Measurements from ENCODE around the gene DGCR8.

DNA sequence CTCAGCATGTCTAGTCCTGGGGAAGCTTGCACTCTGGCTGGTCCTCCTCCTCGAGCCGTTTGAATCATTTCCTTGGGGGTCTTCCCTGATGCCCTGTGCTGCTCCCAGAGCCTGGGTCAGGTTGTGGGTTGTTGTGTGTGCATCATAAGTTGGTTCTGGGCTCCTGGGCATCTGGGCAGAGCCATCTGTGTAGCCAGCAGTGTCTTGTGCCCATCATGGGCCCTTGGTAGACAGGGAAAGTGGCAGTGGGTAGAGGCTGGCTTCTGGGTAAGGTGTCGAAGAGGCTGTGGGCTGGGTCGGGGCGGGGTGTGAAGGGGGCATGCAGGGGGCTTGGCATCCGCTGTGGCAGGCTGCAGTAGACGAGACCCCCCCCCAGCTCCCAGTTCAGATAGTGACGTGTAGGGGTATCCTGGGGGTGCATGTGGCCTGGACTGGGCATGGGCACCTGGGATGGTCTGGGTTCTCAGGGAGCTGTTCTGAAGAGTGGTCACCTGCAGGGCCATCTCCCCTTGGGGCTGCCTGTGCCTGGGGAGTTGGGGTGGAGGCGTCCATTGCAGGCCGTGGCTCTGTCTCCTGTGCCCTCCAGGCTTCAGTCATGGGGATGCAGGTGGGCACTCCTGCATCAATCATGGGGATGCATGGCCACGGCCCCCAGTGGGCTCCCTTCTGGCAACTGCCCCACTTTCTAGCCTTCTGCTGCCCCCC is 44.2 kb downstream of the DGCR8 start:
- TF ChIP-seq POLR2A (IDR thresholded peaks at IDR 0.05), result no peak
- TF ChIP-seq, protein P1, sequence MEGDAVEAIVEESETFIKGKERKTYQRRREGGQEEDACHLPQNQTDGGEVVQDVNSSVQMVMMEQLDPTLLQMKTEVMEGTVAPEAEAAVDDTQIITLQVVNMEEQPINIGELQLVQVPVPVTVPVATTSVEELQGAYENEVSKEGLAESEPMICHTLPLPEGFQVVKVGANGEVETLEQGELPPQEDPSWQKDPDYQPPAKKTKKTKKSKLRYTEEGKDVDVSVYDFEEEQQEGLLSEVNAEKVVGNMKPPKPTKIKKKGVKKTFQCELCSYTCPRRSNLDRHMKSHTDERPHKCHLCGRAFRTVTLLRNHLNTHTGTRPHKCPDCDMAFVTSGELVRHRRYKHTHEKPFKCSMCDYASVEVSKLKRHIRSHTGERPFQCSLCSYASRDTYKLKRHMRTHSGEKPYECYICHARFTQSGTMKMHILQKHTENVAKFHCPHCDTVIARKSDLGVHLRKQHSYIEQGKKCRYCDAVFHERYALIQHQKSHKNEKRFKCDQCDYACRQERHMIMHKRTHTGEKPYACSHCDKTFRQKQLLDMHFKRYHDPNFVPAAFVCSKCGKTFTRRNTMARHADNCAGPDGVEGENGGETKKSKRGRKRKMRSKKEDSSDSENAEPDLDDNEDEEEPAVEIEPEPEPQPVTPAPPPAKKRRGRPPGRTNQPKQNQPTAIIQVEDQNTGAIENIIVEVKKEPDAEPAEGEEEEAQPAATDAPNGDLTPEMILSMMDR (IDR thresholded peaks at IDR 0.05), result no peak

Data from esophagus squamous epithelium (tissue), 4 donors.